HL-60 (cell line): ENCODE data around the gene LENEP.

Experiments
- CTCF ChIP-seq: IDR thresholded peaks from one replicate; pipeline ENCODE4 v1.5.1; 2011; ENCODE audit warnings: low read length, control low read depth, inconsistent platforms; ENCODE audit not compliant: insufficient read depth
- GABPA ChIP-seq: IDR thresholded peaks from 2 replicates; pipeline ENCODE4 v1.6.1; 2012; ENCODE audit warnings: low read depth

- TF ChIP-seq CTCF, result no peak
- TF ChIP-seq GABPA, result no peak
Measured at GRCh38 chr1:155032886-155033285, 39.5 kb downstream of the LENEP start.
